ENCODE results near the gene PAX8.

PAX8 gene

DNA sequence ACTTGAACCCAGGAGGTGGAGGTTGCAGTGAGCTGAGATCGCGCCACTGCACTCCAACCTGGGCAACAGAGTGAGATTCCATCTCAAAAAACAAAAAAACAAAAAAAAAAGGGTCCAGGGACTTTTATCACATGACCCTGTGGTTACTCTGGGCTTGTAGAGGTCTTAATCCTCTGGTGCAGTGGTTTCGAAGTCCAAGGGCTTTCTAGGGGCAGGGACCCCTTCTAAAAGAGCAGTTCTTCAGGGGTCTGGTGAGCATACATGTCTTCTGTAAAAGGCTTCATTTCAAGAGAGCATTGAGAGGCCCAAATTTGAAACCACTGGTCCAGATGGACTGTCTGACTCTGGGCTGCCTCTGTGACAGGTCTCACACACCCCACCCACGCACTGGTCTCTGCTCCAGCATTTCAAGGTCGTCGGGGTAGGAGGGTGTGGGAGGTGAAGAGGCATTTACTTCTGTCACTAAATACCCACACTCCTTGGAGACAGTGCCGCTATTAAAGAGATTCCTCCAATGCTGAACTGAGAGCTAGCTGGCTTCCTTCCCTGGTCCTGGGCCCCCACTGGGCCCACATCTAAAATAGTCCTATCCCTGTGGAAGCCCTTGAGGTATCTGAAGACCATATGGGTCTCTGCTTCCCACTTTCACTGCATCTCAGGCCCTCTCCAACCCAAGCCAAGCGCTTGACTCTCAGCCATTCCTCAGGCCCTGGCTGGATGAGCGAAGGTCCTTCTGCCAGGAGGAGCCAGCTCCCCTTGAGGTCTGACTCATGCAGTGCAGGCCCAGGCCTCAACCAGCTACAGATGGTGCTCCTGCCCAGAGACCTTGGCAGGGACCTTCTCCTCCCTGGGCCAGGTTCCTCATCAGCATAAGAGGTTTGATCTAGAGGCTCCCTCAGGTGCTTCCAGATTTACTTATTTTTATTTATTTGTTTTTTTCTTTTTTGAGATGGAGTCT, 44.8 kb downstream of the PAX8 start:
- Histone ChIP-seq H3K36me3 (ENCODE audit: control insufficient read depth, insufficient read depth, low read length) (no peaks in the 10 kb centered on the region), H3K4me3 (replicated peaks; ENCODE audit: low read depth, low read length) (no peak overlapping the region), H3K27me3 (replicated peaks; ENCODE audit: control insufficient read depth, insufficient read depth, low read length) (no peaks in the 10 kb centered on the region)
- no peak for TF ChIP-seq CTCF (IDR thresholded peaks at IDR 0.05; ENCODE audit: insufficient read depth, low read length, poor library complexity, severe bottlenecking)
- DNase-seq (ENCODE audit: extremely low read depth, insufficient read length), result no peak

GRCh38 chr2:113232740-113233139, 46.0 kb downstream of the PAX8 start:
- no peak for TF ChIP-seq CTCF (IDR thresholded peaks at IDR 0.05; ENCODE audit: insufficient read depth, low read length, poor library complexity, severe bottlenecking)
- no peak for DNase-seq (ENCODE audit: extremely low read depth, insufficient read length)
- Histone ChIP-seq H3K27me3 (replicated peaks; ENCODE audit: control insufficient read depth, insufficient read depth, low read length) (no peaks in the 10 kb centered on the region), H3K36me3 (ENCODE audit: control insufficient read depth, insufficient read depth, low read length) (no peaks in the 10 kb centered on the region), H3K4me3 (replicated peaks; ENCODE audit: low read depth, low read length) (no peak overlapping the region)

DNA sequence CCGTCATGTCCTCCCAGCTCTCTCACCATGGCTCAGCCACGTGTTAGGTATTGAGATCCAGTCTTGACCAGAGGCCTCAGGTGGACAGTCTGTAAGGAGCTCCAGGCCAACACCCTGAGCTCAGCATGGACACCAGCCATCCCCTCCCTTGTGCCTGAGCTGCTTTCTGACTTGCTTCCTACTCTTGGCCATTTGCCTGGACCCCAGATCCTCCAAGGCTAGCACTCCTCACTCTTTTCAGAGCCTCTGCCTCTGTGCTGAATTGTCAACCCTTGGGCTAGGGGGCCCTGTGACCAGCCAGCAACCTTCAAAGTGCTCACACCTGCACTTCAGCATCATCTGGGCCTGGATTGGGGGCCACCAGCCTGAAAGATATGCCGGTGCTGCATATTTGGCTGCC, 46.6 kb downstream of the PAX8 start:
- H3K4me3 ChIP-seq (replicated peaks; ENCODE audit: low read depth, low read length), result no peak overlapping the region
- H3K36me3 ChIP-seq (ENCODE audit: control insufficient read depth, insufficient read depth, low read length), result no peaks in the 10 kb centered on the region
- DNase-seq (ENCODE audit: extremely low read depth, insufficient read length), result no peak
- no peak for TF ChIP-seq CTCF (IDR thresholded peaks at IDR 0.05; ENCODE audit: insufficient read depth, low read length, poor library complexity, severe bottlenecking)
- no peaks in the 10 kb centered on the region for H3K27me3 ChIP-seq (replicated peaks; ENCODE audit: control insufficient read depth, insufficient read depth, low read length)

GRCh38 chr2:113231064-113231463, 47.7 kb downstream of the PAX8 start:
- no peaks in the 10 kb centered on the region for H3K27me3 ChIP-seq (replicated peaks; ENCODE audit: control insufficient read depth, insufficient read depth, low read length)
- no peak for DNase-seq (ENCODE audit: extremely low read depth, insufficient read length)
- no peaks in the 10 kb centered on the region for H3K36me3 ChIP-seq (ENCODE audit: control insufficient read depth, insufficient read depth, low read length)
- H3K4me3 ChIP-seq (replicated peaks; ENCODE audit: low read depth, low read length), result no peak overlapping the region
- TF ChIP-seq CTCF (IDR thresholded peaks at IDR 0.05; ENCODE audit: insufficient read depth, low read length, poor library complexity, severe bottlenecking), result no peak

GRCh38 chr2:113230531-113230930, 48.2 kb downstream of the PAX8 start:
- Histone ChIP-seq H3K4me3 (replicated peaks; ENCODE audit: low read depth, low read length) (no peak overlapping the region), H3K36me3 (ENCODE audit: control insufficient read depth, insufficient read depth, low read length) (no peaks in the 10 kb centered on the region), H3K27me3 (replicated peaks; ENCODE audit: control insufficient read depth, insufficient read depth, low read length) (no peaks in the 10 kb centered on the region)
- TF ChIP-seq CTCF (IDR thresholded peaks at IDR 0.05; ENCODE audit: insufficient read depth, low read length, poor library complexity, severe bottlenecking), result no peak
- no peak for DNase-seq (ENCODE audit: extremely low read depth, insufficient read length)
